K562 (cell line): ENCODE measurements around the gene GAPVD1. TPM values are rescaled to one million over a fixed set of nuclear protein-coding genes. Genes with fewer than 3 reads are reported as not detected.

ENCODE experiments used
- ARNT ChIP-seq, 2 experiments: fragments of 450-650 bp; IDR thresholded peaks; 2 replicates each; pipeline ENCODE4 v1.6.1; 2016; ENCODE audit warnings: mild to moderate bottlenecking in 1 of 2
- ATF7 ChIP-seq: fragments of 450-650 bp; IDR thresholded peaks from 2 replicates; pipeline ENCODE4 v1.7.1; 2014; ENCODE audit warnings: mild to moderate bottlenecking, moderate library complexity
- CBX3 ChIP-seq, 2 experiments: IDR thresholded peaks; 1 replicate in 1 of 2; 2 replicates in 1 of 2; pipeline ENCODE4 v1.6.1; 2012; ENCODE audit warnings: inconsistent platforms in 2 of 2, low read length in 2 of 2, borderline replicate concordance in 1 of 2, control low read depth in 1 of 2
- FIP1L1 ChIP-seq: fragments of 200-400 bp; formaldehyde crosslinking; IDR thresholded peaks from 2 replicates; pipeline ENCODE4 v1.6.1; 2018; ENCODE audit warnings: mild to moderate bottlenecking, low read depth, low read length; ENCODE audit not compliant: poor library complexity, severe bottlenecking
- GATAD2A ChIP-seq: fragments of 450-650 bp; IDR thresholded peaks from 2 replicates; pipeline ENCODE4 v1.6.1; 2017
- KAT7 ChIP-seq: sonication (generic); formaldehyde crosslinking; IDR thresholded peaks from 2 replicates; pipeline ENCODE4 v1.8.0; 2022; ENCODE audit warnings: missing genetic modification reagents, mild to moderate bottlenecking, borderline replicate concordance
- LCOR ChIP-seq: sonication (generic); formaldehyde crosslinking; IDR thresholded peaks from 2 replicates; pipeline ENCODE4 v1.8.0; 2022; ENCODE audit warnings: mild to moderate bottlenecking, missing genetic modification reagents
- NCOA2 ChIP-seq, 2 experiments: fragments of 450-650 bp; IDR thresholded peaks; 2 replicates each; pipeline ENCODE4 v1.6.1; 2018; ENCODE audit warnings: mild to moderate bottlenecking in 2 of 2, moderate library complexity in 1 of 2; ENCODE audit not compliant: partially characterized antibody in 2 of 2
- NCOA6 ChIP-seq: fragments of 450-650 bp; IDR thresholded peaks from 2 replicates; pipeline ENCODE4 v1.6.1; 2017; ENCODE audit warnings: mild to moderate bottlenecking
- NFE2 ChIP-seq: IDR thresholded peaks from 2 replicates; pipeline ENCODE4 v1.6.1; 2014; ENCODE audit warnings: antibody characterized with exemption, low read depth
- POLR2G ChIP-seq: fragments of 200-400 bp; formaldehyde crosslinking; IDR thresholded peaks from 2 replicates; pipeline ENCODE4 v1.6.1; 2017; ENCODE audit warnings: low read depth, mild to moderate bottlenecking, antibody characterized with exemption, low read length, moderate library complexity
- POLR2H ChIP-seq: IDR thresholded peaks from 2 replicates; pipeline ENCODE4 v1.6.1; 2016; ENCODE audit warnings: missing genetic modification characterization, low read depth, mild to moderate bottlenecking, control low read depth, missing compliant biosample characterization, moderate library complexity
- RAD51 ChIP-seq: fragments of 450-650 bp; IDR thresholded peaks from 2 replicates; pipeline ENCODE4 v1.7.1; 2016; ENCODE audit warnings: low read depth, mild to moderate bottlenecking, borderline replicate concordance
- SMAD2 ChIP-seq: fragments of 150-350 bp; IDR thresholded peaks from 2 replicates; pipeline ENCODE4 v1.6.1; 2014; ENCODE audit warnings: low read depth, mild to moderate bottlenecking, low read length
- SMARCC2 ChIP-seq: fragments of 450-650 bp; IDR thresholded peaks from 2 replicates; pipeline ENCODE4 v1.6.1; 2017; ENCODE audit warnings: antibody characterized with exemption, moderate library complexity, mild to moderate bottlenecking, low read depth
- TAF15 ChIP-seq: fragments of 200-400 bp; formaldehyde crosslinking; IDR thresholded peaks from 2 replicates; pipeline ENCODE4 v1.6.1; 2017; ENCODE audit warnings: mild to moderate bottlenecking, low read depth, low read length, moderate library complexity
- TEAD1 ChIP-seq, 2 experiments: fragments of 450-650 bp in 1 of 2; sonication (generic) in 1 of 2; formaldehyde crosslinking; IDR thresholded peaks; 2 replicates each; pipeline versions ENCODE4 v1.4.0 to v1.8.0; 2020 to 2022; ENCODE audit warnings: mild to moderate bottlenecking in 2 of 2, missing genetic modification reagents in 1 of 2
- TRIM28 ChIP-seq: fragments of 450-650 bp; IDR thresholded peaks from 2 replicates; pipeline ENCODE4 v1.6.1; 2017
- ZEB2 ChIP-seq: fragments of 450-650 bp; IDR thresholded peaks from 2 replicates; pipeline ENCODE4 v1.6.1; 2016
- ZNF217 ChIP-seq: sonication (generic); formaldehyde crosslinking; IDR thresholded peaks from 2 replicates; pipeline ENCODE4 v1.8.0; 2022; ENCODE audit warnings: mild to moderate bottlenecking, missing genetic modification reagents
- ZNF224 ChIP-seq: sonication (generic); formaldehyde crosslinking; IDR thresholded peaks from 2 replicates; pipeline ENCODE4 v1.8.0; 2022; ENCODE audit warnings: mild to moderate bottlenecking, missing genetic modification reagents
- ZNF24 ChIP-seq: fragments of 450-650 bp; IDR thresholded peaks from 2 replicates; pipeline ENCODE4 v1.6.1; 2016
- ZNF263 ChIP-seq: sonication (generic); formaldehyde crosslinking; IDR thresholded peaks from 2 replicates; pipeline ENCODE4 v1.8.0; 2022; ENCODE audit warnings: mild to moderate bottlenecking, missing genetic modification reagents, borderline replicate concordance
- ZNF695 ChIP-seq: fragments of 450-650 bp; formaldehyde crosslinking; IDR thresholded peaks from 2 replicates; pipeline ENCODE4 v1.4.0; 2020; ENCODE audit warnings: mild to moderate bottlenecking, moderate library complexity
- ZNF696 ChIP-seq: fragments of 250-450 bp; sonication (Bioruptor Pico); conservative IDR thresholded peaks from 2 replicates; pipeline ENCODE4 v1.4.0; 2020; ENCODE audit warnings: mild to moderate bottlenecking, moderate library complexity
- polyA plus RNA-seq, 8 experiments: library from polyadenylated mRNA; depleted of rRNA in 4 of 8; stranded (reverse) in 5 of 8; unstranded in 3 of 8; fragments of >200 nt; fragmentation: Nextera tagmentation in 2 of 8; fragmentation: Illumina TruSeq in 1 of 8; extraction: Ambion mirVana in 2 of 8; extraction: Trizol in 1 of 8; gene quantifications; 2 replicates each; pipeline versions ENCODE4 v1.2.1 to v1.2.3, GENCODE V29; 2011 to 2014; ENCODE audit warnings: inconsistent platforms in 1 of 8, missing spikeins in 1 of 8
- total RNA-seq, 7 experiments: library from RNA; depleted of rRNA in 6 of 7; stranded (reverse); fragments of >200 nt in 6 of 7; fragmentation: Illumina TruSeq in 2 of 7; extraction: Trizol in 2 of 7; gene quantifications; 2 replicates each; pipeline versions ENCODE4 v1.2.1 to v1.2.3, GENCODE V29; 2011 to 2021; ENCODE audit warnings: low replicate concordance in 1 of 7
- TF ChIP-seq, protein P1 (sequence below), 2 experiments: fragments of 450-650 bp; IDR thresholded peaks; 2 replicates each; pipeline ENCODE4 v1.6.1; 2018; ENCODE audit warnings: mild to moderate bottlenecking in 2 of 2, low read depth in 1 of 2; ENCODE audit not compliant: partially characterized antibody in 2 of 2

Gene GAPVD1
- total and polyA plus RNA-seq, 9 of the 15 experiments (the other 6 are each of a cell fraction or from before 2014, with no cell fraction given): 9.5 to 66.1 (median 45.5) TPM

DNA sequence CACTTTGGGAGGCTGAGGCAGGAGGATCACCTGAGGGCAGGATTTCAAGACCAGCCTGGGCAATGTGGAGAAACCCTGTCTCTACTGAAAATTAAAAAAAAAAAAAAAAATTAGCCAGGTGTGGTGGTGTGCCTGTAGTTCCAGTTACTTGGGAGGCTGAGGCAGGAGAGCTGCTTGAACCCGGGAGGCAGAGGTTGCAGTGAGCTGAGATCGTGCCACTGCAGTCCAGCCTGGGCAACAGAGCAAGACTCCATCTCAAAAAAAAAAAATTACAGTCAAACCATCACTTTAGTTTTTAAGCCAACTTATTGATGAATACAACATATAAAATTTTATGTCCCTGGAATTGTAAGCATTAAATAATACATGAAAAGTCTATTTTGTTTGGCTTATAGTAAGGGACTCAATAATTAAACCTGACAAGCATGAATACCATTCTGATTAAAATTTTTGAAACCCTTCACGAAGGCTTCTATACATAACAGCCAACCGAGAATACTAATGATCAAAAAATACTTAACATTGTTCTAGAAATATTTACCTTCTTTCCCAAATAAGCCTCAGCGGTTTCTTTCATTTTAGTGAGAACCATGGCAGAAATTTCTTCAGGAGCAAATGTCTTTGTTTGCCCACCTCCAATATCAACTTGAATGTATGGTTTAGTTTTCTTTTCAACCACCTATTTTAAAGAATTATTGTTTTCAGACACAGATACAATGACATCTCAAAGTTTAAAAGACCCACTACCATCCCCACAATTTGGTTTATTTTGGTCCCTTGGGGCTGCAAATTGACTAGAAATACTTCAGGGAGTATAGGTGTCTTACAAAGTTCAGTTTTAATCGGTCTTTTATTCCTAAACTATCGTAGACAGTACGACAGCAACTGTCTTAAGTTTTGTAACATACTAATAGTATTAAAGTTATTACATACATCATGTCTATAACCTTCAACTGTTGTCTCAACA is 21.7 kb upstream of the GAPVD1 start (continued):
- TF ChIP-seq TAF15: no peak
- TF ChIP-seq TRIM28: no peak
- TF ChIP-seq ZNF224 (CRISPR knock-in tag): no peak
- no peak for TF ChIP-seq GATAD2A
- no peak for TF ChIP-seq ZNF695 (CRISPR knock-in tag)
- no peak for TF ChIP-seq KAT7 (CRISPR knock-in tag)
- no peak for TF ChIP-seq SMARCC2
- TF ChIP-seq POLR2G: peak; percentile 71
- no peak for TF ChIP-seq ZEB2
- TF ChIP-seq CBX3 (IDR thresholded peaks at IDR 0.05; ENCODE audit: borderline replicate concordance in 1 of 2, low read length in 2 of 2): no peak
- no peak for TF ChIP-seq NFE2
- TF ChIP-seq FIP1L1: no peak
- TF ChIP-seq TEAD1 (CRISPR knock-in tag; IDR thresholded peaks at IDR 0.05): no peak; a peak in 1 of 4 replicates
- TF ChIP-seq ZNF24: no peak
- TF ChIP-seq ZNF217 (CRISPR knock-in tag): no peak
- peak; percentile 56; the same call in 1 of the 2 replicates for TF ChIP-seq POLR2H (tag)
- TF ChIP-seq NCOA6: no peak
- TF ChIP-seq LCOR (CRISPR knock-in tag): no peak
- no peak for TF ChIP-seq ARNT (IDR thresholded peaks at IDR 0.05)
- no peak for TF ChIP-seq SMAD2
- TF ChIP-seq ZNF696 (CRISPR knock-in tag): no peak
- TF ChIP-seq ATF7: no peak
- TF ChIP-seq ZNF263 (CRISPR knock-in tag): no peak
- TF ChIP-seq, protein P1, sequence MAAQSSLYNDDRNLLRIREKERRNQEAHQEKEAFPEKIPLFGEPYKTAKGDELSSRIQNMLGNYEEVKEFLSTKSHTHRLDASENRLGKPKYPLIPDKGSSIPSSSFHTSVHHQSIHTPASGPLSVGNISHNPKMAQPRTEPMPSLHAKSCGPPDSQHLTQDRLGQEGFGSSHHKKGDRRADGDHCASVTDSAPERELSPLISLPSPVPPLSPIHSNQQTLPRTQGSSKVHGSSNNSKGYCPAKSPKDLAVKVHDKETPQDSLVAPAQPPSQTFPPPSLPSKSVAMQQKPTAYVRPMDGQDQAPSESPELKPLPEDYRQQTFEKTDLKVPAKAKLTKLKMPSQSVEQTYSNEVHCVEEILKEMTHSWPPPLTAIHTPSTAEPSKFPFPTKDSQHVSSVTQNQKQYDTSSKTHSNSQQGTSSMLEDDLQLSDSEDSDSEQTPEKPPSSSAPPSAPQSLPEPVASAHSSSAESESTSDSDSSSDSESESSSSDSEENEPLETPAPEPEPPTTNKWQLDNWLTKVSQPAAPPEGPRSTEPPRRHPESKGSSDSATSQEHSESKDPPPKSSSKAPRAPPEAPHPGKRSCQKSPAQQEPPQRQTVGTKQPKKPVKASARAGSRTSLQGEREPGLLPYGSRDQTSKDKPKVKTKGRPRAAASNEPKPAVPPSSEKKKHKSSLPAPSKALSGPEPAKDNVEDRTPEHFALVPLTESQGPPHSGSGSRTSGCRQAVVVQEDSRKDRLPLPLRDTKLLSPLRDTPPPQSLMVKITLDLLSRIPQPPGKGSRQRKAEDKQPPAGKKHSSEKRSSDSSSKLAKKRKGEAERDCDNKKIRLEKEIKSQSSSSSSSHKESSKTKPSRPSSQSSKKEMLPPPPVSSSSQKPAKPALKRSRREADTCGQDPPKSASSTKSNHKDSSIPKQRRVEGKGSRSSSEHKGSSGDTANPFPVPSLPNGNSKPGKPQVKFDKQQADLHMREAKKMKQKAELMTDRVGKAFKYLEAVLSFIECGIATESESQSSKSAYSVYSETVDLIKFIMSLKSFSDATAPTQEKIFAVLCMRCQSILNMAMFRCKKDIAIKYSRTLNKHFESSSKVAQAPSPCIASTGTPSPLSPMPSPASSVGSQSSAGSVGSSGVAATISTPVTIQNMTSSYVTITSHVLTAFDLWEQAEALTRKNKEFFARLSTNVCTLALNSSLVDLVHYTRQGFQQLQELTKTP (IDR thresholded peaks at IDR 0.05; ENCODE audit: low read depth in 1 of 2, partially characterized antibody in 2 of 2): no peak
- TF ChIP-seq RAD51: no peak
- no peak for TF ChIP-seq NCOA2 (IDR thresholded peaks at IDR 0.05; ENCODE audit: partially characterized antibody in 2 of 2)
